Activated T-helper 9 cell treated with anti-CD3 and anti-CD28 coated beads, Interleukin-2, amount 50 U/mL, for 16 hours (primary cell): ENCODE measurements around the gene KIRREL2.
"Not testable (repeated sequence)": the region's sequence is repeated elsewhere in the genome, so short reads cannot be mapped to it uniquely, and the experiment has no call there.

Source experiments
- DNase-seq: peaks from one replicate; pipeline ENCODE4 v3.0.0-alpha.2; 2020; ENCODE audit warnings: low read depth

Gene KIRREL2

DNA sequence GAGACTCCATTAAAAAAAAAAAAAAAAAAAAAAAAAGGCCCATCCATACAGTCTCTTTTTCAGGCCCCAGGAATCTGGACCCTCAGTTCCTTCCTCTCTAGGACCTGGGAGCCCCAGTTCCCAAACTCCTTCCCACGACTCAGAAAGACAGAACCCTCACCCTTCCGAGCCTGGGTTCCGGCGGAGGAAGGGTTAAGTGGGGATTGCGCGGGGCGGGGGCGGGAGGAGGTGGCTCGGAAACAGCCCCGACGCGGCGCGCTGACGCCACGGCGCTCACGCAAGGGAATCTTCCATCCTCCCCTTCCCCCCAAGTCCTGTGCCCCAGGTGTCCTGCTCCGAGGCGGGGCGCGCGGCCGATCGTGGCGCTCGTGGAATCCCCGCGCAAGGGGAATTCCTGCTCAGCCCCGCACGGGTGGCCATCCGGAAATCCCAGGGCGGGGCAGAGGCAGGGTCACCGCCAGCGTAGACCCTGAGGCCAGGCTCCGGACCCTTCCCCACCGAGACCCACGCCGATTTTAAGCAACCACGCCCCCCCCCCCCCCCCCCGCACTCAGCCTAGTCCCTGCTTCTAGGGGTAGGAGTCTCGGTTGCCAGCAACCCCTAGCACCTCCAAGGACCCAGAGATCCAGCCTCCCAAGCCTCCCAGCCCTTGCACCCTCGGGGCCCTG lies 43.0 kb downstream of the KIRREL2 start:
- DNase-seq, result peak; percentile 88

DNA sequence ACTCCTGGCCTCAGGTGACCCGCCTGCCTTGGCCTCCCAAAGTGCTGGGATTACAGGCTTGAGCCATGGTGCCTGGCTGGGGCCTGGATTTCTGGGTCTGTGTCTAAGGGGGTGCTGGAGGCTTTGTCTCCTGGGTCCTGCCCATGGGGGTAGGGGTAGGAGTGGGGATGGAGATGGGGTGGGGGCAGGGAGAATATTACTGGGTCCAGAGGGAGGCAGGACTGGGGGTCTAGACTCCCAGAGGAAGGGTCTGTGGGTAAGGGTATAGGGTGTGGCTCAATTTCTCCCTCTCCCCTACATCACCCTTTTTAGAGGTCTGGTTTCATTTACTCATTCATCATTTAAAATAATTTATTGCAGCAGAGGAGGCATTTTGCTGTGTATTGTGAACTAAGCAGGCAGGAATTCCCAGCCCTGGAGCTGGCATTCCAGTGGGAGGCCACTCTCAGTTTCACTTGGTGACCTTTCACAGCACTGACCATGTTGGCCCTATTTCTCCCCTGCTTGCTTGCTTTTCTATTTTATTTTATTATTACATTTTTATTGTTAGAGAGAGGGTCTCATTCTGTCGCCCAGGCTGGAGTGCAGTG lies 44.4 kb downstream of the KIRREL2 start:
- DNase-seq, result no peak

DNA sequence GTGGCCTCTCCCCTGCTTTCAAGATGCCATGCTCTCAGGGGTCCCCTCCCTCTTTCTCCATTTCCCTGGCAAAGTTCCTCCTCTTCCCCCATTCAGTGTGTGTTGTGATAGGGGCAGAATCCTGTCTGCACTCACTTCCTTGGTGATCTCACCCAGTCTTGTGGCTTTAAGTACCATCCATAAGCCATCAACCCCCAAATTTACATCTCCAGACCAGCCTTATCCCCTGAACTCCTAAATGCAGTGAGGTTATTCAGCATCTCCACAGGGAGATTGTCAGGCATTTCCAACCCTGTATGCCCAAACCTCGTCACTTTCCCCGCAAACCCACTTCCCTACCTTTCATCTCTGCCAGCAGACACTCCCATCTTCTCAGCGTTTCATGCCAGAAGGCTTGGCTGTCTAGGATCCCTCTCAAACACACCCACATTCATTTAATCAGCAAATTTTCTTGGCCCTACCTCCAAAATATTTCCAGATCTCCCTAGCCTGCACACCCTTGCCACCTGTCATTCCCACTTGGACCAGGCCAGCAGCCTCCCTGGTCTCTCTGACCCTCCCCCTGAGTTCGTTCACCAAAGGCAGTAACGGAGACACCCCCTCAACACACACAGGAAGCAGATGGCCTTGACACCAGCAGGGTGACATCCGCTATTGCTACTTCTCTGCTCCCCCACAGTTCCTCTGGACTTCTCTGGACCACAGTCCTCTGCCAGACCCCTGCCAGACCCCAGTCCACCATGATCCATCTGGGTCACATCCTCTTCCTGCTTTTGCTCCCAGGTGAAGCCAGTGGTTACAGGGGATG lies 45.3 kb downstream of the KIRREL2 start, which contains the start of gene HCST:
Gene HCST, plus strand, starts transcription at position 676 of the 808 bp plus-strand sequence. Its CDS starts 65 bp downstream, at position 741.
- no peak for DNase-seq

DNA sequence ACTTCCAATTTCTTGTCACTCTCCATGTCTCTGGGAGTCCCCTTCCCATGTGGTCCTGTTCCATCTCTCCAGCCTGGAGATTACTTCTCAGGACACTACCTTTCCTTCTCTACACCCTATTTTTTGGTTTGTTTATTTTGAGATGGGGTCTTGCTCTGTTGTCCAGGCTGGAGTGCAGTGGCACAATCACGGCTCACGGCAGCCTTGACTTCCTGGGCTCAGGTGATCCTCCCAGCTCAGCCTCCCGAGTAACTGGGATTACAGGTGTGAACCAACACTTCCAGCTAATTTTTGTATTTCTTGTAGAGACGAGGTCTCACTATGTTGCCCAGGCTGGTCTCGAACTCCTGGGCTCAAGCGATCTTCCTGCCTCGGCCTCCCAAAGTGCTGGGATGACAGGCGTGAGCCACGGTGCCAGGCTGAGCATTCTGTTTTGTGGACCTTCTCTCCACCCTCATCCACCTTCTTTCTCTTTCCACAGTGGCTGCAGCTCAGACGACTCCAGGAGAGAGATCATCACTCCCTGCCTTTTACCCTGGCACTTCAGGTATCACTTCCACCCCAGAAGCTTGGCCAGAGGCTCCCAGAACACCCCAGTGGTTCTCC lies 46.3 kb downstream of the KIRREL2 start:
- no peak for DNase-seq

DNA sequence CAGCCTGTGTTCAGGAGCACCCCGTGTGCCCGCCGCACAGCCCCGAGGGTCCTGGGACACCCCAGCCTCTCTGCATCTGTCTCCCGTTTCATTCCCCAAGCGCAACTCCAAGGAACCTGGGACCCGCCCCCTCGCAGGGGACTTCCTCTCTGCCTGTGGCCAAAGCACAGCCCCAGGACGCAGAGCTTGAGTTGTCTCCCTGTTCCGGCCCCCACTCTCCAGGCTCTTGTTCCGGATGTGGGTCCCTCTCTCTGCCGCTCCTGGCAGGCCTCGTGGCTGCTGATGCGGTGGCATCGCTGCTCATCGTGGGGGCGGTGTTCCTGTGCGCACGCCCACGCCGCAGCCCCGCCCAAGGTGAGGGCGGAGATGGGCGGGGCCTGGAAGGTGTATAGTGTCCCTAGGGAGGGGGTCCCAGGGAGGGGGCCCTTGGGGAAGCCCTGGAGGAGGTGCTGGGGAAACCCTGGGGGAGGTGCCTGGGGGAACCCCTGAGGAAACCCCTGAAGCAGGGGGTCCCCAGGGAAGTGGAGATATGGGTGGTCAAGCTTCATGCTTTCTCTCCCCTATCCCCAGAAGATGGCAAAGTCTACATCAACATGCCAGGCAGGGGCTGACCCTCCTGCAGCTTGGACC lies 47.0 kb downstream of the KIRREL2 start:
- DNase-seq, result peak; percentile 80

DNA sequence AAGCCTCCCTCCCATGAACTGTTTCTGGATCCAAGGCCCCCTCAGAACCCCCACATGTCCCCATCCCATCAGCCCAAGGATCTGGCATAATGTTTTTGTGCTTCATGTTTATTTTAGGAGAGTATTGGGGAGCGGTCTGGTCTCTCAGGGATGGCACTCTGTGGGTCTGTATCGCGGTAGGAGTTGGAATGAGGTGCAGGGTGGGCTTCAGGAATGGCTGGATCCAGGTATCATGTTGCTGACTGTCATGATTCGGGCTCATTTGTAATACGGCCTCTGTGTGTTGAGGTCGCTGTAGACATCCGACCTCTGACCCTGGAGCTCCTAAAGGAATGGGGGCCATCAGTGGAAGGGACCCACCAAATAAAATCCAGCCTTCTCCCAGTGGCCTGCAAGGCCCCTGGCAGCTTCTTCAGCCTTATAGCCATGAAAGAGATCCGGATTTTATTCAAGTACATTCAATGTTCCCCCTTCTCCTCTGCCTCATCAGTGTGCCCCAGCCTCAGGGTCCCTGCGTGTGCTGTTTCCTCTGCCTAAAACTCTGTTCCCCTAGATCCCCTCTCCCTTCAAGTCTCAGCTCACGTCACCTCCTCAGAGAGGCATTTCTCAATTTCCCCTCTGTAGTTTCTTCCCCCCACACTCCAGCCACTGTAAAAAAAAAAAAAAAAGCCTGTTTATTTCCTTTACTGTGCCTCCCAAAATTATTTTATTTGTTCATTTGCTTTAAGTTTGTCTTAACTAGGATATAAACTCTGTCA lies 47.8 kb downstream of the KIRREL2 start:
- DNase-seq, result no peak

DNA sequence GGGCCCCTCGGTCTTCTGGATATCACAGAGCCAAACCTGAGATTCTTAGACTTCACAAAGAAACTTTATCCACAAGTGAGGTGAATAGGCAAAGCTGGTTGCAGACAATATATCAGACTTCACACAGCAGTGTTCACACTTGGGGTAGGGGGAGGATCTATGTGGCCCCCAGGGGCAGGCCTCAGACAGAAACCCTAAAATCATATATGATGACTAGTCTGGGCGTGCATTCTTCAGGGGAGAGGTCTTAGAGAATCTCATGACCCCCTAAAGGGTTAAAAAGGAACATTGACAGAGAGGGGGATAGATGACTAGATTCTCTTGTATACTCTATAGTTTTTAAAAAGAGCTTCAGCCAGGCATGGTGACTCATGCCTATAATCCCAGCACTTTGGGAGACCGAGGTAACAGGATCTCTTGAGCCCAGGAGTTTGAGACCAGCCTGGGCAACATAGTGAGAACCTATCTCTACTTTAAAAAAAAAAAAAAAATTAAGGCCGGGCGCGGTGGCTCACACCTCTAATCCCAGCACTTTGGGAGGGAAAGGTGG lies 48.5 kb downstream of the KIRREL2 start:
- no peak for DNase-seq

DNA sequence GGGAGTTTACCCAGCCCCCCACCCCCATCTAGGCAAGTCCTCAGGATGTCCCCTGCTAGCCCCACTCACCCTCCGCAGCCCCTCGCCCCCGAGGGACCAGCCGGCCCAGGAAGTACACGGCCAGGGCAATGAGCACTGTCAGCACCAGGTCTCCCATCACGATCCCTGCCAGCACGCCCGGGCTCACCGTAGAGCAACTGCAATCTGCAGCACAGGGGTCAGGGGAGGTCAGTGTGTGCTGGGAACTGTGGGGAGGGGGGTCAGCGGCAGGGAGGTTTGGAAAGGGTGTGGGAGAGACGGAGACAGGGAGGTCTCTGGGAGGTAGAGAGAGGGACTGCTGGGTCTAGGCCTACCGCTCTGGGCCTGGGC lies 50.6 kb downstream of the KIRREL2 start:
- DNase-seq, result no peak

DNA sequence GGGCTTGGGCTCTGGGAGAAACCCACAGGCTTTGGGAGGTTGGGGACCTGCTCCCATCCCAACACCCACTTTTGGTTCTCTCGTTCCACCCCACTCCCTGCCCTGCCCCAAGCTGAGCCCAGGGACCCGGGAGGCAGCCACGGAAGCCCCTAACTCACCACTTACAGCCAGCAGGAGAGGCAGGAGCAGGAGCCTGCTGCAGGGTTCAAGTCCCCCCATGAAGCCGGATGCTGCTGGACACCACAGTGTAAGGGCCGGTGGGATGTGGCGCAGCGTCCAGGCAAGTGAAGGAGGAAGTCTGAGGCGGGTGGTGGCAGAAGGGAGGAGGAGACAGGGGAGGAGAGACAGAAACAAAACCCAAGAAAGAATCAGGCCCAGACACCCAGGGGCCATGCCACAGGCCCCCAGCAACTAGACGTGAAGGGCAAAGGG lies 51.3 kb downstream of the KIRREL2 start, which contains the start of gene TYROBP:
Gene TYROBP, minus strand, starts transcription at position 286 of the 432 bp plus-strand sequence. Its CDS starts 67 bp downstream, at position 219.
- no peak for DNase-seq

DNA sequence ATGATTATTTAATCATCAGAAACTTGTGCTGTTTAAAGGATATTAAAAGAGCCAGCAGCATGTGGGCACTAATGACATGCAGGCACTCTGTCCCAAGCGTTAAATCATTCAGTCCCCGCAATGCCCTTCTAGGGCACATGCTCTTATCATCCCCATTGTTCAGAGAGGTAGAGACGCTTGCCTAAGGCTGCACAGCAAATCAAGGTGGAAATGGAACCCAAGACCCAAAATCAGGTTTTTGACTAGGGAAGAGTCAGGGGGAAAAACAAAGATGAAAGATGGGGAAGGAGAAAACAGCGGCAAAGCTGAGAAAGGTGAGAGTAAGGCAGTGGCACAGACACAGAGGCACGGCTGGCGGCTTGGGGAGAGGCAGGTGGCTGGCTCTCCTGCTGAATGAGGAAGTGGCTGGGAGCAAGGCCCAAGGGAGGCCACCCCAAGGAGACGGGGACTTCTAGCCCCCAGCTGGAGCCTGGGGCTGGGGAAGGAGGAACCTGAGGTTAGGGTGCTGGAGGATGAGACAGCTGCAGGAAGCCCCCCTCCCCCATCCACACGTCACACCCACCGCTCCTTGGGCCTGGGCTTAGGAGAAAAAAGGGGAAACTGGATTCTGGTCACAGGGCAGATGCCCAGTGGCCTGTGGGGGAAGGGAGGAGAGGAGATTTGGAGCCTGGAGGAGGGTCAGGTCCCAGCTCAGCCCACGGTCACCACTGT lies 52.4 kb downstream of the KIRREL2 start:
- no peak for DNase-seq

DNA sequence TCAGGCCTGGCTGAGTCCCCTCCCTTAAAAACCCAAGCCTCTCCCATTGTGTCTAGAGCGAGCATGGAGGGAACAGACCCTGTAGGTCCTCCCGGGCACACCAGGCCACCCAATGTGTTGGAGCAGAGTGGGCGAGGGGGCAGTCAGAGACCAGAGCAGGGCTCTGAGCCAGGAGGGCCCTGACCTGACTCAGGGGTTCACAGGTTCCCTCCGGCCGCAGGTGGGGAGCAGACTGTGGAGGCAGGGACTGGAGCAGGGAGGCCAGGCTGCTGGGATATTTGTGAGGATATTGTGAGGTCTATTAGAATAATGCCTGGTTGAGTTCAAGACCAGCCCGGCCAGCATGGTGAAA lies 52.9 kb downstream of the KIRREL2 start:
- DNase-seq, result no peak

DNA sequence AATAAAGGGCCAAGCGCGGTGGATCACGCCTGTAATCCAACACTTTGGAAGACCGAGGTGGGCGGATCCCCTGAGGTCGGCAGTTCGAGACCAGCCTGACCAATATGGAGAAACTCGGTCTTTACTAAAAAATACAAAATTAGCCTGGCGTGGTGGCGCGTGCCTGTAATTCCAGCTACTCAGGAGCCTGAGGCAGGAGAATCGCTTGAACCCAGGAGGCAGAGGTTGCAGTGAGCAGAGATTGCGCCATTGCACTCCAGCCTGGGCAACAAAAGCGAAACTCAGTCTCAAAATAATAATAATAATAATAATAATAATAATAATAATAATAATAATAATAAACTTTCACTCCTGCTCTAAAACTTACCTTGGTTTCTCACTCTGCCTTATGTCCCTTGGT lies 53.6 kb downstream of the KIRREL2 start:
- not testable (repeated sequence) for DNase-seq

DNA sequence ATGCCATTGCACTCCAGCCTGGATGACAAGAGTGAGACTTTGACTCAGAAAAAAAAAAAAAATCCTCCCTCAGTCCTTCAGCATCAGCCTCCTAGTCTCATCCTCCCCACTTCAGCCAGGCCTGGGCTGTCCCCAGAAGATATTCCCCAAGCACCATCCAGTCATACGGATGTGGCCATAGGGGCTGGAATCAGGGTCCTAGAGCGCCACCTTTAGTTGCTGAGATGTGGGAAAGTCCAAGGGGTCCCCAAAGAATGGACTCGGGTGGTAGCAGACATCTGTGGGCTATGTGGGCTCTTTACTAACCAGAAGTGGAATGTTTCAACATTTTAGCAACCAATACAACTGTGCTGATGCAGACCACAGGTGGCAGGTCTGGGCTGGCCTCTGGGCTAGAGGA lies 54.5 kb downstream of the KIRREL2 start:
- no peak for DNase-seq

DNA sequence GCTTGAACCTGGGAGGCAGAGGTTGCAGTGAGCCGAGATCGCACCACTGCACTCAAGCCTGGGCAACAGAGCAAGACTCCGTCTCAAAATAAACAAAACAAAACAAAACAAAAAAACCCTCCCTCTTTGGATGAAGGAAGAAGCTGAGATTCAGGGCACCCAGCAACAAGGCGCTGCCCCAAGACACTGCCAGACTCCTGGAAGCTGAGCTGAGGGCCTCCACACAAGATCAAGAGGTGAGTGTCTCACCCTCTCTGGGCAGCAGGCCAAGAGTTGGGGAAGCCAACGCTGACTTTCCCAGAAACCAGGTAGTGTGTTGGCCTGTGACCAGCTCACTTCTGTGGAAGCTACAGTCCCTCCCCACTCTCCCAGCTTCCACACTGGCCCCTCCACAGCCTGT lies 55.1 kb downstream of the KIRREL2 start:
- no peak for DNase-seq

DNA sequence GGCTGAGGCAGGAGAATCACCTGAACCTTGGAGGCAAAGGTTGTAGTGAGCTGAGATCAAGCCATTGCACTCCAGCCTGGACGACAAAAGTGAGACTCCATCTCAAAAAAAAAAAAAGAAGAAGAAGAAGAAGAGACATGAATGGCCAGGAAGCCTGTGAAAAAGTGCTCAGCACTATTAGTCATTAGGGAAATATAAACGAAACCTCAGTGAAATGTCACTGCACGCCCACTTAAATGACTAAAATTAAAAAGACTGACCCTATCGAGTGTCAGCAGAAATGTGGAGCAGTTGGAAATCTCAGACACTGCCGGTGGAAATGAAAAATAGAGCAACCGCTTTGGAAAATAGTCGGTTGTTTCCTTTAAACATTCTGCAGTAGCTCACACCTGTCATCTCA lies 56.9 kb downstream of the KIRREL2 start:
- DNase-seq, result no peak

DNA sequence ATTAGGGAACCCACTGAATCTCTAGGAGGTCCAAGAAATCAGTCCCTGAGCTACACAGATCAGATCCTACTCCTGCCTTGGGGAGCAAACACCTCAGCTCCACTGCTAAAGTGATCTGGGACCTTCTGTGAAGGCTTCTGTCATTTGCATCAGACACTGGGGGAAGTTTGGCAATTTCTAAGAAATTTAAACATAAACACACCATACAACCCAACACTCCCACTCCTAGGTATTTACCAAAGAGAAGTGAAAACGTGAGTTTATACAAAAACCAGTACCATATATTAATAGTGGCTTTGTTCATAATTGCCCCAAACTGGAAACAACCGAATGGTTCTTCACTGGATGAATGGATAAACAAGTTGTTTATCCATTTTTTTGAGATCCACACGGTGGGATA lies 58.7 kb downstream of the KIRREL2 start:
- no peak for DNase-seq
